ENCODE measurements around the gene TRIM7.
A peak's percentile ranks its signal among the peaks of the same experiment; 100 is the strongest.
"Not testable (repeated sequence)": the region's sequence is repeated elsewhere in the genome, so short reads cannot be mapped to it uniquely, and the experiment has no call there.

Gene TRIM7

DNA sequence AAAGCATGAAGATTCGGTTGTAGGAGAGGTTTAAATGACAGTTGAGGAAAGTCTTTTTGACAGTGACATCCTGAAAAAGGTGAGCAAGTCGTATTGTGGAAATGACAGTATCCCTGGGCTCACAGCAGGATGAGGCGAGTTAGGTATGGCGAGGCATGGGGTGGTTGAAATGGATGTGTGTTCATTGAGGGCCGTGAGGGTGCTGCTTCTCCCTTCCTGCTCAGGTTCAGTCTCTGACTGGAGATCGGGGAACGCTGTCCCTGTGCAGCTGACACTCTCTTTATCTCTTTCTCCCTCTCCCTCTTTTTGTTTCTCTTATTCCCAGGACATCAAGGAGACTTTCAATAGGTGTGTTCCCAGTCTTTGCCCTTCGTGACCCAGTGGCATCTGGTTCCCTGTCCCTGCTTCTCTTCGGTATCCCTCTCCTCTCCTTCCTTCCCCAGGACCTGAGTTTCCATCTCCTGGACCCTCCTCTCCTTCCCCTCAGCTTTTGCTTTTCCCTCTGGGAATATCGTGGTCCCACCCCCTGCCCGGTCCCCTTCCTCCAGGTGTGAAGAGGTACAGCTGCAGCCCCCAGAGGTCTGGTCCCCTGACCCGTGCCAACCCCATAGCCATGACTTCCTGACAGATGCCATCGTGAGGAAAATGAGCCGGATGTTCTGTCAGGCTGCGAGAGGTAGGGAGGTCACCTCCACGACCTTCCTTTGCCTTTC lies 28.2 kb upstream of the TRIM7 start:
- DNase-seq (ENCODE audit: low read depth in 2 of 3, low spot score in 1 of 3): no peak

DNA sequence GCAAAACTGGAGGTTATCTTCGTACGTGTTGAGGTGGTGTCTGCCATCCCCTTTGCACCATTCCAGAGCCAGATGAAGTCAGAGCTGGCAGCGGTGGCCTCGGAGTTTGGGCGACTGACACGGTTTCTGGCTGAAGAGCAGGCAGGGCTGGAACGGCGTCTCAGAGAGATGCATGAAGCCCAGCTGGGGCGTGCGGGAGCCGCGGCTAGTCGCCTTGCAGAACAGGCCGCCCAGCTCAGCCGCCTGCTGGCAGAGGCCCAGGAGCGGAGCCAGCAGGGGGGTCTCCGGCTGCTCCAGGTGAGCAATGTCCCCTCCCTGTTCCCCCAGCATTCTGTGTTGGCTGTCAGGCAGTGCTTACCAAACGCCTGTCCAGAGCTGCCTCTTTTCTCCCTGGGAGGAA lies 27.6 kb upstream of the TRIM7 start:
- DNase-seq (ENCODE audit: low read depth in 2 of 3, low spot score in 1 of 3): no peak

DNA sequence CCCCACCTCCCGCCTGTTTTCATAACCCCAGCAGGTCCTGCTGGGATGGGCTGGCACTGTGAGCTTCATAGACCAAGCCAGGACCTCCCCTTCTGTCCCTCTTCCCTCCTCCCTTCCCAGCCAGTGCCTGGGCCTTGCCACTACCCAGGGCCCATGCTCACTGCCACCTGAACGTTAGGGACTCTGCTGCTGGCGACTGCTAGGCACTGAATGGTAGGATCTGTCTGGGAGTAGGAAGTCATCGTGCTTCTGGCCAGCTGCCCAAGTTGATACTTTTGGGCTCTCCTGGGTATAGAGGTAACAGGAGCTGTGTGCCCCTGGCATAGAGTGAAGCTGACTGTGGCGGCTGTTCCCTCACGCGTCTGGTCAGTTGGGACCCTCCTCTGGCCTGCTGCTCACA lies 26.4 kb upstream of the TRIM7 start:
- no peak for DNase-seq (ENCODE audit: low read depth in 2 of 3, low spot score in 1 of 3)

DNA sequence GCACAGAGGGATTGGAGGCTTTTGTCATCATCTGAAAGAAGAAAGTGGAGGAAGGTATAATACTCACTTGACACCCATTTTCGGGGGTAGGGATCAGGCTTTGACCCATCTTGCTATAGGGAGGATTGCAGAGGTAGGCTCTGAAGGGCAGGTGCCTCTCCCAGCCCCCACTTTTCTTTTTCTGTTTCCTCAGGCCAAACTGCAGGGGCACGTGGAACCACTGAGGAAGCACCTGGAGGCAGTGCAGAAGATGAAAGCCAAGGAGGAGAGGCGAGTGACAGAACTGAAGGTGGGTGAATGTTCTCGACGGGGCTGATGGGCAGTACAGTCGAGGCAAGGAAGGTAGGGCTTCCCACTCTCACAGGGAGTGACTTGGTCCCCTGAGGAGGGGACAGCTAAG lies 25.6 kb upstream of the TRIM7 start:
- DNase-seq (ENCODE audit: low read depth in 2 of 3, low spot score in 1 of 3): no peak

DNA sequence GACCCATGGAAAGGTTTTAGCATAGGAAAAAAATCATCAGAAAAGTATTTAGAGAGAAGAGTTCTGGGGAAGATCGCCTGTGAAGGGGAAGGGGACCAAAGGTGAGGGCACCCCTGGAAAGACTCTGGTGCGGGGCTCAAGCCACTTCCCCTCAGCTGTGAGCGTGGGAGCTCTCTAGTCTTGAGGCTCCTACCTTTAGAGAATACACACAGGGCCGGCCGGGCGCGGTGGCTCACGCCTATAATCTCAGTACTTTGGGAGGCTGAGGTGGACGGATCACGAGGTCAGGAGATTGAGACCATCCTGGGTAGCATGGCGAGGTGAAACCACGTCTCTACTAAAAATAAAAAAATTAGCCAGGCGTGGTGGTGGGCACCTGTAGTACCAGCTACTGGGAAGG lies 25.0 kb upstream of the TRIM7 start:
- DNase-seq (ENCODE audit: low read depth in 2 of 3, low spot score in 1 of 3): no peak

DNA sequence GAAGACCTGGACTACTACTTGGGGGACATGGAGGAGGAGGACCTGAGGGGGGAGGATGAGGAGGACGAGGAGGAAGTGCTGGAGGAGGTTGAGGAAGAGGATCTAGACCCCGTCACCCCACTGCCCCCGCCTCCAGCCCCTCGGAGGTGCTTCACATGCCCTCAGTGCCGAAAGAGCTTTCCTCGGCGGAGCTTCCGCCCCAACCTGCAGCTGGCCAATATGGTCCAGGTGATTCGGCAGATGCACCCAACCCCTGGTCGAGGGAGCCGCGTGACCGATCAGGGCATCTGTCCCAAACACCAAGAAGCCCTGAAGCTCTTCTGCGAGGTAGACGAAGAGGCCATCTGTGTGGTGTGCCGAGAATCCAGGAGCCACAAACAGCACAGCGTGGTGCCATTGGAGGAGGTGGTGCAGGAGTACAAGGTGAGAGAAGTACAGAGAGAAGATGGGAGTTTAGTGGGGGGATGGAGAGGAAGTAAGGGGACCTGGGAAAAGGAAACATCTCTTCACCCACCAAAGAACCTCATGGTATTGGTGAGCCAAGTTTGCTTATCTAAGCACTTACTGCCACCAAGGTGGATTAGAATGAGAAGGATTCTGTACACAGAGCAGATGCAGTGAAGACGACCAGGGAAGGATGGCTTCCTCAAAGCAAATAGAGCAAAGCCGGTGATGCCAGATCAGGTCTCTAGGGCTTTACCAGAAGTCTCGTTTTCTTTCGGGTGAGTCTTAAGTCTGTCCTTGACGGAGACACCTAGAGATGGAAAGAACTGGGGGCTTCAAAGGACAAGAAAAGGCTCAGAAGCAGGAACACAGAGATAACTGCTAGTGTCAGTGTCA lies 19.6 kb upstream of the TRIM7 start:
- DNase-seq (ENCODE audit: low read depth in 2 of 3, low spot score in 1 of 3): no peak

DNA sequence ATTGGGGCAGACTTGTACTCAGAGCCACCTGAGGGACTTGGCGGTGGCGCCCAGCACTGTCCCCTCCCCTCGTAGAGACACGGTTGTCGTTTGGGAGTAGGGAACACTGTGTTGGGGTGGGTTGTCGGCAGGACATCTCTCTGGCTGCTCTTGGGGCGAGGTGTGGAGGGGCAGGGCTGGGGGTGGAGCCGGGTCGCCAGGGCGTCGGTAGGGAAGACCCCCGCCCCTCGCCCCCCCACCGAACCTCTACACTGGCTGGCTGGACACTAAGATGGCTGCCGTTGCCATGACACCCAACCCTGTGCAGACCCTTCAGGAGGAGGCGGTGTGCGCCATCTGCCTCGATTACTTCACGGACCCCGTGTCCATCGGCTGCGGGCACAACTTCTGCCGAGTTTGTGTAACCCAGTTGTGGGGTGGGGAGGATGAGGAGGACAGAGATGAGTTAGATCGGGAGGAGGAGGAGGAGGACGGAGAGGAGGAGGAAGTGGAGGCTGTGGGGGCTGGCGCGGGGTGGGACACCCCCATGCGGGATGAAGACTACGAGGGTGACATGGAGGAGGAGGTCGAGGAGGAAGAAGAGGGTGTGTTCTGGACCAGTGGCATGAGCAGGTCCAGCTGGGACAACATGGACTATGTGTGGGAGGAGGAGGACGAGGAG lies 18.9 kb upstream of the TRIM7 start:
- DNase-seq (ENCODE audit: low read depth in 2 of 3, low spot score in 1 of 3): no peak

DNA sequence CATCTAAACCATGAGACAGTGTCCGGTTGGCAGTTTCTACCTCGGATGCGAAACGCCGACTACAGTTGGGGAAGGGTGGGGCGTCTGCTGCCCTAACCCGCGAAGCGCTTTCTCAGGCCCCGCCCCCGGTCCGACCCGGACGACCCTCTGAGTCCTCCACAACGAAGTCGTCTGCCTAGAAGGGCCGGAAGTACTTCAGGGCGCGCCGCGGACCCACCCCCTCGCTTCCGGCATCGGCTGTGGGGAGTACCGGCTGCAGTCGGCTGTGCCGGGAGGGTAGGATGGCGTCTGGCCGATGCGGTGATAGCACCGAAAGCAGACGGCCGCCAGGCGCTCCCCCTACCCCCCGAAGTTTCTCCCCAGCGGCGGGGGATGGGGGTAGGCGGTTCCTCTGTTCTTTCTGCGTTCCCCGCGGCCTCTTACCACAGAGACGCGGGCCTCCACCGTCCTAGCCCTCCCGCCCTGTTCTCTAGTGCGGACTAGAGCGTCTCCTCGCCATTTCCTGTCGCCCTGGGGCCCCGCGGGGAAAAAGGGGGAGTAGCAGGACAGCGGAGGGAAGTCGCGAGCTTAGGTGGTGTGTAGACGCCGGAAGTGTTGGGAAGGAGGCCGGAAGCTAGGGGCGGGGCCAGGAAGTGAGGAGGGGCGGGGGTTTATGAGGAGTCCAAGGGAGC lies 18.2 kb upstream of the TRIM7 start, which contains the start of gene TRIM41:
Gene TRIM41 (plus strand): TSS at position 224 of the 671 bp plus-strand sequence. CDS start 719 bp downstream, outside the sequence.
- DNase-seq (ENCODE audit: low read depth in 2 of 3, low spot score in 1 of 3): peak; percentile 95 to 97 (median 96)

DNA sequence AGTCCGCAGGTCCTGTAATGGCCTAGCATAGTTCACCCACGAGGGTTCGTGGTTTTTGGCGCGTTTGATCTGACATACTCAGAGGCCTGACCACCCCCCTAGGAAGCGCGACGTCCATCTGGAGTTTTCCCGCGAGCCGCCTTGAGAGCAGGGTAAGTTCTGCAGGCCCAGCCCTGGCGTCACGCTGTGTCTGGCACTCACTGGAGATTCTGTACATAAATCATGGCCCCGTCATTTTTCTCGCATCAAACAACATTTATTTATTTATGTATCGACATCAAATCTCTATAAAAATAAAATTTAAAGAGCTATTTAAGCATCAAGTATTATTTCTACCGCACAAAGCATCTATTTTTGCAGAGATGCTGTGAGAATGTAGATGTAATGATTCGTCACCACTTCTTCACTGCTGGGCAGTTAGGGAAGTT lies 17.6 kb upstream of the TRIM7 start:
- DNase-seq (ENCODE audit: low read depth in 2 of 3, low spot score in 1 of 3): no peak

DNA sequence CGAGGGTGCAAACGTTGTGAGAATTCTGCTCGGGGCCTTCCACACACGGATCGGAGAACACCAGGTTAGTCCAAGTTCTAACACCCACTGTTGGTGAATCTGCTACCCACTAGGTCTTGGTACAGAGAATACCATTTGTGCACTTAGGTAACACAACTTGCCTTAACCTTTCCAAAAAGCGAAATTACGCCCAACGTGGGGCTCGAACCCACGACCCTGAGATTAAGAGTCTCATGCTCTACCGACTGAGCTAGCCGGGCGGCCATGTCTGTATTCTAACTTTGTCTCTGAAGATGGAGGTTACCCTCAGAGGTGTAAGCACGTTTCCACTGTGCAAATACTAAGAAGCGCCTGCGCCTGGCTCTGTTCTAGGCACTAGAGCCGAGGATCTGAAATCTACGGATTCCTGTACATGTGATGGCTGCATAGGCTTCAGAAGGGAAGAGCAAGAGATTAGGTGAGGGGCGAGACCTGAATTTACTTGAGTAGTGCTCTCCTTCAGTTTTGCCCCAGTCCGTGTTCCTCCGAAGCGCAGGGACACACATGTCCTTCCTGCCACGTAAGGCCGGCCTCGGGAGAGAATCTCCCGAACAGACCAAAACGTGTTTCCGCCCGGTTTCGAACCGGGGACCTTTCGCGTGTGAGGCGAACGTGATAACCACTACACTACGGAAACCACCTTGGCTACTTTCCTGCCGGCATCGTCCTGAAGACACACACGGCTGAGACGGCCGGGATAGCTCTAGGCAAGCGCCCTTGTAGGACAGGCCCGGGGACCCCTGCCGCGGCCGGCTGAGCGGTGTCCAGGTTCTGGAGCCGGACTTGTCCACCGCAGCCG lies 17.0 kb upstream of the TRIM7 start:
- peak; percentile 91 to 99 (median 99) for DNase-seq (ENCODE audit: low read depth in 2 of 3, low spot score in 1 of 3)

DNA sequence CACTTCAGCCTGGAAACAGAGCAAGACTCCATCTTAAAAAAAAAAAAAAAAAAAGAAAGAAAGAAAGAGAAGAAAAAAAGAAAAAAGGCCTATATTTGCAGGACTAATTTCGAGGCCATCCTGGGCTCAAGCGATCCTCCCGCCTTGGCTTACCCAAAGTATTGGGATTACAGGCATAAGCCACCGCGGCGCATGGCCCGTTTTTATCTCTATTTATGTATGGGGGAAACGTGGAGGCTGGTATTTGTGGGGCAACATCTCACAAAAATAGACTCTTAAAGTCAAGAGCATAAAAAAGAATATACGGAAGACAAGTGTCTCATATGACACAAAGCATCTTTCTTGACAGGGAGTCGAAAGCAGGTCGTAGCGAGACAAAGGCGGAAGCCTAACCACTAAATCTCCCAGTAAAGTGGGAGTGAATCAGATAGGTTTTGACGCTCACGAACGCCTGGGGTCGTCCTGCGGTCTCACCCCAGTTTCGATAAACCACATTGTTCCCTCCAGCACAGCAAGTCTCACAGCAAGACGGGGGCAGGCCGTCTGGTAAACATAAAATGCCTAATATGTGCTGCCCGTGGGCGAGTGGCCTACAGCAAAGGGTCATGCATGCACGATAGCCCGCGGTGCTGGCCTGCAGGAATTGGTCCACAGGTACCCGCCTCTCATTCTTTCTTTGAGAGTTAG lies 16.3 kb upstream of the TRIM7 start:
- no peak for DNase-seq (ENCODE audit: low read depth in 2 of 3, low spot score in 1 of 3)

DNA sequence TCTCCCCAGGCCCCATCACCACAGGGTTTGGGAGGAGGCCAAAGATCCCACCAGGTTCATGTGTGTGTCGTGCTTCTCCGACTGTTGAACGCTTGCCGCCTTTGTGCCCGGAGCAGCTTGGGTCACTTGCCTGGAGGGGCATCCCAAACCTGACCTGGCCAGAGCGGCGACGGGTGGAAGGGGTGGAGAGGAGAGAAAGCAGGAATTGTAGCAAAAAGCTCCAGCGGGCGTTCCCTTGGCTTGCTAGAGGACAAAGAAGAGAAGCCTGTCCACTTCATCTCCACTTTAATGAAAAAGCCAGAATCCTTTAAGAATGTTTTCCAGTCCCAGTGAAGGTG lies 15.2 kb upstream of the TRIM7 start:
- no peak for DNase-seq (ENCODE audit: low read depth in 2 of 3, low spot score in 1 of 3)

DNA sequence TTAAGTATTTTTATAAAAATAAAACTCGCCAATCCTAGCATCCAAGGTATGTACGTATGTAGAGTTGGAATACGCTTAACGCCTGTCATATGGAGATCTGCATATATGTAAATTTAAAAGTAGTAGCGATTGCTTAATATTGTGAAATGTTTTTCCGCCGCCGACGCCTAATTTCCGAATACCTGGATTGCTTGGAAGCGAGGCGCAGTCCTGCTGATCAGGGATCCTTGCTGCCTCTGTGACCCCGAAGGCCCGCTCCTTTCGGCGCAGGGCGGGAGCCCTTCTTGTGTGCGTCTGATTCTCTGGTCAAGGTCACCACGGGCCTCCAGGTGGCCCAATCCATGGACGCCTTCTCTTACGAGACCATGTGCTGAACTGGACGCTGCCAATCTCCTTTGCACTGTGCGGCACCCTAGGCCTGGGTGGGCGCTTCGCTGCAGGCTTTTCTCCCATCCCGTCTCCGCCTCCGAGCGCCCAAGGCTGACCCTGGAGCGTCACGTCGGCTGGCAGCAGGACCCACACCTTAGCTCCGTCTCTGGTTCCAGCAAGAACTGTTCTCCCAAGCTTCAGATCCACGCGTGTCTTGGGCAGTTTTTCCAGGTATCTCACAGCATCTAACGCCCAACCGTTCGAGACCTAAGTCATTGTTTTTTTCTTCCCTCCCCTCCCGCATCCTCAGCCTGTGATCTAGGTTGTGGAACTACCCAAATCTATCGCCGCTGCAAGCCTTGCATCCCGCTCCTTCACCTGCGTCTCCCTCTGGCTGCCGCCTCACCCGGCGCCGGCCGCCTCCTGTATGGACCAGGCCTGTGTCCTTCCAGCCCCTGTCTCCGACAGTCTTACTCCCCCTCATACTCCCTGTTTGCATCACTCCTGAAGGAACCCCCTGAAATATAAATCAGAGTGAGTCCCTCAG lies 14.5 kb upstream of the TRIM7 start:
- DNase-seq (ENCODE audit: low read depth in 2 of 3, low spot score in 1 of 3): no peak

DNA sequence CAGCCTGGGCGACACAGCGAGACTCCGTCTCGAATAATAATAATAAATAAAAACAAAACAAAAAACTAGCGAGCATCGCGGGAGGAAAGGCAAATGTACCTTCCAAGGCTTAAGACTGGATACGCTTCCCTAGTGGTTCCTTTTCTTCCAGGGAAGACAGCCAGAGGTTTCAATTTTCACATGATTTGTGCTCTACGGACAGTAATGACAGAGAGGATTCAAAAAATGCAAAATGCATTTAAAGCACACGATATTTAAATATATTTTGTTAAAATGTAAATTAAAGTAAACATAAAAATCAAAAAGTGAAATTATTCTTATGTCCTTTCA lies 13.8 kb upstream of the TRIM7 start:
- no peak for DNase-seq (ENCODE audit: low read depth in 2 of 3, low spot score in 1 of 3)

DNA sequence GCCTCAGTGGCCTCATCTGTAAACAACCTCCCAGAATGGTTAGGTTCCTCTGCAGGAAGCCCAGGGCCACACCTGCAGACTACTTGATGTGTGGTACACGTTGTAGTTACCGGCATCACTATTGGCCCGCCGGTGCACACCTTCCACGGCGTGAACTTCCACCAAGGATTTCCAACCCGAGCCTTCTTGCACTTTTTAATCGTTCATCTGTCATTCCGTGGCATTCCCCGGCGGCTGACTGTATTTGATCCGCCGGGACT lies 12.7 kb upstream of the TRIM7 start:
- DNase-seq (ENCODE audit: low read depth in 2 of 3, low spot score in 1 of 3): no peak

DNA sequence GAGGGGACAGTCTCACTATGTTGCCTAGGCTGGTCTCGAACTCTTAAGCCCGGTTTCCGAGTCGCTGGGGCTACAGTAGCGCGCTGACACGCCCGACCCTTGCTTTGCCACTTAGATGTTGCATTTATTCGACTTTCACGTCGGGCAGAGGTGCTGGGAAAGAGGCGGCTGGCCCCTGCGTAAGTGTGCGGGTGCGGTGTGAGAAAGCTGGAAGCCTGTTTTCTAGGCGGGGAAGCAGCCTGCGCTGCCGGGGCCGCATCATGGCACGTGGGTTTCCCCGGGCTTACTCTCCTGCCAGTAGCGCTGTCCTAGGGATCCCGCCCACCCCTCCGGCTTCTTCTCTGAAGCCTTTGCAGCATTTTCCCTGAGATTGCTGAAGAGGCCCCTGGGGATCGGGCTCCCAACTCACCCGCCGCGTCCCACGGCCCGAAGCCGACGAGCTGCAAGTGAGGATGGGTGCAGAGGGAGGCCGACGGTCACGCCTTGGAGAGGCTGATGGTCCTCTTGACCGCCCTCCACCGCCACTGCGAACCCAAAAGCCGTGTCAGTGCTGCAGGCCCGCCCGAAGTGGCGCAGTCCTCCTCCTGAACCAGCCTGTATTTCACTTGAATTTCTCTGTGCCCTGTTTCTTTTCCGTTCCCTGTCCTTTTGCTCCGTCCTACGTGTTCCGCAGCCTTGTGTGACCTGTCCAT lies 12.3 kb upstream of the TRIM7 start:
- peak; percentile 53 to 57 (median 54) for DNase-seq (ENCODE audit: low read depth in 2 of 3, low spot score in 1 of 3)

DNA sequence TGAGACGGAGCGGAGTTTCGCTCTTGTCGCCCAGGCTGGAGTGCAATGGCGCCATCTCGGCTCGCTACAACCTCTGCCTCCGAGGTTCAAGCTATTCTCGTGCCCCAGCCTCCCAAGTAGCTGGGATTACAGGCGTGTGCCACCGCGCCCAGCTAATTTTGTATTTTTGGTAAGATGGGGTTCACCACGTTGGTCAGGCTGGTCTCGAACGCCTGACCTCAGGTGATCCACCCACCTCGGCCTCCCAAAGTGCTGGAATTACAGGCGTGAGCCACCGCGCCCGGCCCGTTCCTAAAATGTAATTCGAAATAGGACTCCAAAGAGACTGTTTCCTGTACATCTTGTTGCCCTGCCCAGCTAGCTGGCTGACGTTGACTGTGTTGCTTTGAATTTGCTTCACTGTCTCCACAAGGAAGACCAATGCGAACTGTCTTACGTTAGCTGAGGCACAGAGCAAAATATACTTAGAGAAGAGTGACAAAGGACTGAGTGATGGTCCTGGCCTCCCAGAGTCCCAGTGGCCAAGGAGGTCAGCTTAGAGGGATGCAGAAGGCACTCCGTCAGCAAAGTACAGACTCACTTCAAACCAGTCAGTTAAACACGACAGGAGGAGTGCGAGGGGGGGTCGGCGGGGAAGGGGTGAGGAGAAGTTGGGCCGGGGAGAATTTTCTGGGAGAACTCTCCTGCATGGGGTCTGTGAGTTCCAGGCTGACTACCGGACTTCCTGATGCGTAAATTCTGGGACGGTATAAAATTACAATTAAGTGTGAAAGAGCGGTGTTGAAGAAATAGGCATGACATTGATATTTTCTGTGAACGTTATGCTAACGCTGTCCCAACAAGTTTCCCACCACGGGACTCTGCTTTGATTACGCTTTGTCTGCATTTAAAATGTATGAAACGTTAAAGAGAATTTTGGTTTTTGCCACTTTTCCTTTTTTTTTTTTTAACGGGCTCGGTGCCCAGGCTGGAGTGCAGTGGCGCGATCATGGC lies 11.3 kb upstream of the TRIM7 start:
- DNase-seq (ENCODE audit: low read depth in 2 of 3, low spot score in 1 of 3): no peak

DNA sequence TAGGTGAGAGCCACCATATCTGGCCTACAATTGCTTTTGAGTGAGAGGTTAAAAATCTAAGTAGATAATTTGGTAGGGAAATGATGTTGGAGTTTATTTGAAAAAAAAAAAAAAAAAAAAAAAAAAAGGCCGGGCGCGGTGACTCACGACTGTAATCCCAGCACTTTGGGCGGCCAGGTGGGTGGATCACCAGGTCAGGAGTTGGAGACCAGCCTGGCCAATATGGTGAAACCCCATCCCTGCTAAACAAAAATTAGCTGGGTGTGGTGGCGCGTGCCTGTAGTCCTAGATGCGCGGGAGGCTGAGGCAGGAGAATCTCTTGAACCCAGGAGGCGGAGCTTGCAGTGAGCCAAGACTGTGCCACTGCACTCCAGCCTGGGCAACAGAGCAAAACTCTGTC lies 9.3 kb upstream of the TRIM7 start:
- DNase-seq (ENCODE audit: low read depth in 2 of 3, low spot score in 1 of 3): not testable (repeated sequence)
